Neural cell (in vitro differentiated cells): ENCODE data around the gene MIF.
"Not testable (repeated sequence)": the region's sequence is repeated elsewhere in the genome, so short reads cannot be mapped to it uniquely, and the experiment has no call there.

Source experiments
- CTCF ChIP-seq: fragments of 450-650 bp; IDR thresholded peaks from 2 replicates; pipeline ENCODE4 v1.5.1; 2014; ENCODE audit warnings: antibody characterized with exemption, mild to moderate bottlenecking, moderate library complexity; ENCODE audit not compliant: poor library complexity, severe bottlenecking
- REST ChIP-seq: IDR thresholded peaks from 2 replicates; pipeline ENCODE4 v1.6.1; 2012; ENCODE audit warnings: borderline replicate concordance
- TAF1 ChIP-seq: IDR thresholded peaks from 2 replicates; pipeline ENCODE4 v1.6.1; 2012; ENCODE audit warnings: low read depth

- not testable (repeated sequence) for TF ChIP-seq CTCF, REST, TAF1
These were observed 34.0 kb upstream of the MIF start for GRCh38 chr22:23860187-23860586.
